Mucosa of rectum (tissue), 2 donors: ENCODE data around the gene ZBTB7C.

Experiments
- H3K27ac ChIP-seq, 2 donors: one replicate each; pipeline ENCODE4 v1.7.0; 2013; ENCODE audit warnings: inconsistent platforms in 2 of 2, low read depth in 2 of 2, low read length in 2 of 2
- H3K27me3 ChIP-seq, 2 donors: one replicate each; pipeline ENCODE4 v1.7.0; 2013; ENCODE audit warnings: low read length in 2 of 2; ENCODE audit not compliant: control insufficient read depth in 2 of 2, insufficient read depth in 2 of 2
- H3K36me3 ChIP-seq, 2 donors: one replicate each; pipeline ENCODE4 v1.7.0; 2013; ENCODE audit warnings: low read length in 2 of 2; ENCODE audit not compliant: control insufficient read depth in 2 of 2, insufficient read depth in 2 of 2
- H3K4me1 ChIP-seq, 2 donors: one replicate each; pipeline ENCODE4 v1.7.0; 2013; ENCODE audit warnings: low read length in 2 of 2, mild to moderate bottlenecking in 1 of 2; ENCODE audit not compliant: control insufficient read depth in 2 of 2, insufficient read depth in 2 of 2
- H3K4me3 ChIP-seq, 2 donors: one replicate each; pipeline ENCODE4 v1.7.0; 2013; ENCODE audit warnings: low read length in 2 of 2
- H3K9ac ChIP-seq, 2 donors: one replicate each; pipeline ENCODE4 v1.7.0; 2013; ENCODE audit warnings: low read length in 2 of 2, low read depth in 1 of 2, mild to moderate bottlenecking in 1 of 2
- H3K9me3 ChIP-seq, 2 donors: one replicate each; pipeline ENCODE4 v1.7.0; 2013; ENCODE audit warnings: low read length in 2 of 2; ENCODE audit not compliant: control insufficient read depth in 2 of 2
- donor health status: healthy.
- donor health status: Normal muscosa, but diverticular disease.

Gene ZBTB7C

DNA sequence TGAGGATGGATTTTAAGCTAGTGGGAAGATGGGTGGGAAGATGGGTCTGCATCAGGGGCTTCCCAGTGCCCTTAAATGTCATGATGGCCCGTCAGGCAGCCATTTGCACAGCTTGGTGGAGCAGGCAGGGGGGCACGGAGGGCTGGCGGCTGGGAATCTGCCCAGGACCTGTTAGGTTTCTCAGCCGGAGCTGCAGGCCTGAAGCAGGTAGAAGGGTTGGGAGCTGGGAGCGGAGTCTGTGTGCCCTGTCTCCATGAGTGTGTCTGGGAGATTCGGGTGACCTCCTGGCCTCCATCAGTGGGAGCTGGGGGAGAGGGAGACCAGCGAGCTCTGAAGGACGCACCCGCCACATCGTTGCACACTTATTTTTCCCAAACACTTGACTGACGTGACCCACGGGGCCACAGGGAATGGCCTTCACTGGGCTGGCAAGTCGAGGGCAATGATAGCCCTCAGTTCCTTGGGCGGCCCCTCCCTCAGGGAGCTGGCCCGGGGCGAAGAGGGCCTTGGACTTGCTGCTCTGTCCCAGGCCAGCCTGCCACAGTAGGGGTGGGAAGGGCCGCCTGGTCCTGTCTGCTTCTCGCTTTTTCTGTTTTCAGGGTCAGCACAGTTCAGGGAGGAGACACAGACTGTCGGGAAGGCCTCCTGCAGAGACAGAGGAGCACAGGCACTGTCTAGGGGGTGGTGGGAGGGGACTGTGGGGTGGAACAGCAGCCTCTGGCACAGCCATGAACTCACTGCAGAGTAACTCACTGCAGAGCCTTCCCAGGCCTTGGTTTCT lies 236.8 kb downstream of the ZBTB7C start:
- Histone ChIP-seq H3K4me3 (no peak overlapping the region), H3K36me3 (no peaks in the 10 kb centered on the region), H3K4me1 (peaks cover 16 to 20% of the 10 kb centered on the region in 2 donors), H3K27me3 (no peaks in the 10 kb centered on the region), H3K9ac (no peak overlapping the region), H3K27ac (no peak overlapping the region), H3K9me3 (no peaks in the 10 kb centered on the region)

DNA sequence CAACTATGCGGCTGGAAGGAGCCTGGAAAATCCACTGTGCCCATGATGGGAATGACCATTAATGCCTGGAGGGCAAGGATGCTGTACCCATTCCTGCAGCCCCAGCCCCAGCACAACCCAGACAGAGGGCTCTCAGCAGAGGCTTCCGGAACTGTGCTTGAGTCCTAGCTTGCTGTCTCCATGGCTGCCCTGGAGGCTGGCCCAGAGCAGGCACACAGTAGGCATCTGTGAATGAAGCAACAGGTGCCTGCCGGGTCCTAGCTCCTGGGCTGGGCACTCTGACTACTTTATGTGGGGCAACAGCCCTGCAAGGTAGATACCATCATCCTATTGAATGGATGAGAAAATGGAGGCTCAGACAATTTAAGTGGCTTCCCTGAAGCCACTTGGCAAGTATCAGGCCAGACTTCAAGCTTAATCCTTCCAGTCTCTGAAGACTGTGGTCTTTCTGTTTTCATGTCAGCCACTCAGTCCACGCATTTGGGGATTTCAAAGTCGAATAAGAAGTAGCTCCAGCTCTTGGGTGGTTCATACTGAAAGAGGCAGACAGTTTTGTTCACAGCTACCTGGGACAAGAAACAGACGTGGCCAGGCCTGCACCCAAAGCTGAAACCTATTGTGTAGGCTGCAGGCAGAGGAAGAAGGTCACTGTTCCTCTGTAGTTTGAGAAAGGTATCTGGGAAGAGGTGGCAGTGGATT lies 237.5 kb downstream of the ZBTB7C start:
- Histone ChIP-seq H3K4me1 (peaks cover 22 to 28% of the 10 kb centered on the region in 2 donors), H3K36me3 (no peaks in the 10 kb centered on the region), H3K9ac (no peak overlapping the region), H3K27me3 (no peaks in the 10 kb centered on the region), H3K27ac (no peak overlapping the region), H3K4me3 (no peak overlapping the region), H3K9me3 (no peaks in the 10 kb centered on the region)

DNA sequence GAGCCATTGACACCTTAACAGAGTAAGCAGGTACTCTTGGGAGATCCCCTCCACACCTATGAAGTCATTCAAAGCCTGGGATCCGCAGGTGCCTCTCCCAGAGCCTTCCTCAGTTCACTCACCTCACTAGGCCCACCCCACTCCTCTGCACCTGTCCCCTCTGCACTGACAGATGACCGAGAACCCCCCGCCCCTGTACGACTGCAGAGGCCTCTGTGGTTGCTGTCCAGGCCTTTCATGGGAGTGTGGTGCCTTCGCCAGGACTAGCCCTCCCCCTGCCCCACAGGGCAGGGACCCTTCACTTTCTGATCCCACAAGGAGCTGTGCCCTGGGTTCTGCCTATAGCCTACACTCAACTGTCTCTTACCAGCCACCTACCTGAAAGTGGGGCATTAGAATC lies 238.5 kb downstream of the ZBTB7C start:
- peaks cover 29 to 37% of the 10 kb centered on the region in 2 donors for H3K4me1 ChIP-seq
- H3K36me3 ChIP-seq: no peaks in the 10 kb centered on the region
- H3K4me3 ChIP-seq: no peak overlapping the region
- no peak overlapping the region for H3K9ac ChIP-seq
- H3K27ac ChIP-seq: no peak overlapping the region
- no peaks in the 10 kb centered on the region for H3K9me3 ChIP-seq
- no peaks in the 10 kb centered on the region for H3K27me3 ChIP-seq

DNA sequence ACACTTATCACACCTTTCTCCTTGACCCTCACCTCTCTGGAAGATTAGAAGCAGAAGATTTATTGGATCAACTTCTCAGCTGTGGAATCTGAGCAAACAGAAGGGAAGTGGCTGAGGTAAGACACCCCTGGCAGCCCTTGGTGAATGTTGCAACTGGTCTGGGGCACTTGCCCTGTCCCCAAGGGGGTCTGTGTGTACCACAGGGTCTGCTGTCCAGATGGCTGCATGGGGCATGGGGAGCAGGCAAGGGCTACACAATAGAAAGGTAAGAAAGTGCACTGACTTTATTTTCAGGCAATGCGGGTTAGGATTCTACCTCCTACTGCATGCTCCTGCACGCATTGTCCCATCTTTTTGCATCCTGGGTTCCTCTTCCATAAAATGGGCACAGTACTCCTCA lies 240.3 kb downstream of the ZBTB7C start:
- Histone ChIP-seq H3K9me3 (no peaks in the 10 kb centered on the region), H3K4me1 (peaks cover 37 to 51% of the 10 kb centered on the region in 2 donors), H3K4me3 (no peak overlapping the region), H3K27me3 (no peaks in the 10 kb centered on the region), H3K9ac (peak overlapping the region in 1 of 2 donors; percentile 2), H3K27ac (peak overlapping the region; percentile 74 to 87), H3K36me3 (no peaks in the 10 kb centered on the region)

DNA sequence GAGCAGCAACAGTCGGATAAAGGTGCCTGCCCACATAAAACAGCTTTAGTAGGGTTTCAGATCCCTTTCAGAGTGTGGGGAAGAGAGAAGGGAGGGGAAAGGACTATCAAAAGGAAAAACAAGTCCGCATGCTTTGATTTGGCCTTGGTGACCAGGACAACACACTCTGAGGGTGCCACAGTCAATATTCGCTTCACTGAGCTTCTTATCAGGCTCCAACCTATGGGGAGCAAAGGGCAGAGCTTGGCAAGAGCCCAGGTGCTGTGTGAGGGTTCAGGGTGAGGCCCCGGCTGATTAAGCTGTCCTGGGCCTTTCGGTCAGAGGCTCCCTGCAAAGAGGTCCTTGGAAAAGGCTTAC lies 241.3 kb downstream of the ZBTB7C start:
- Histone ChIP-seq H3K4me1 (peaks cover 37 to 53% of the 10 kb centered on the region in 2 donors), H3K27me3 (no peaks in the 10 kb centered on the region), H3K36me3 (no peaks in the 10 kb centered on the region), H3K9me3 (no peaks in the 10 kb centered on the region), H3K27ac (peak overlapping the region; percentile 74 to 87), H3K9ac (peak overlapping the region in 1 of 2 donors; percentile 41), H3K4me3 (peak overlapping the region in 1 of 2 donors; percentile 23)

DNA sequence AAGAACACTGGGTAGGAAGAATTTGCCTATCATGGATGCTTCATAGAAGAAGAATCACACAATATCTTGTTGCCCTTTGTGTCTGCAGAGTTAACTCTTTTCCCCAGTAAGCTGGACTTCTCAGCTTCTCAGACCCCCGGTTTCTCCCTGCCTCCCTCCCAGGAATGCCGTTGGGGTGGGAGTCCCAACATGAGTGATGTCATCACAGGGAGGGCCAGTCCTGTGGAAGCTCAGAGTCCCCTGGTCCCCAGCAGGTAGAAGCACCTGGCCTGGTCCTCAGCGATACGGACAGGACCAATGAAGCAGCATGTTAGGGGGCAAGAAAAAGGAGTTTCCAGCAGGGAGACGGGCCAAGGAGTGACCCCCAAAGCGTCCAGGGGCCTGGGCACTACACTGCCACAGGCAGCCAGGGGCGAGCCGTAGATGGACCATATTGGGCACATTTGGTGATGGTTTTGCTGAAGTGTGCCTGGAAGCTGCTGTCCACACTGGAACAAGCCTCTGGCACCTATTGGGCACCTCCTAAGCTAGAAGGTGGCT lies 242.8 kb downstream of the ZBTB7C start:
- peaks cover 45 to 61% of the 10 kb centered on the region in 2 donors for H3K4me1 ChIP-seq
- H3K9me3 ChIP-seq: no peaks in the 10 kb centered on the region
- H3K9ac ChIP-seq: peak overlapping the region in 1 of 2 donors; percentile 41
- H3K27ac ChIP-seq: peak overlapping the region; percentile 74 to 87
- H3K27me3 ChIP-seq: no peaks in the 10 kb centered on the region
- no peaks in the 10 kb centered on the region for H3K36me3 ChIP-seq
- H3K4me3 ChIP-seq: peak overlapping the region in 1 of 2 donors; percentile 0

DNA sequence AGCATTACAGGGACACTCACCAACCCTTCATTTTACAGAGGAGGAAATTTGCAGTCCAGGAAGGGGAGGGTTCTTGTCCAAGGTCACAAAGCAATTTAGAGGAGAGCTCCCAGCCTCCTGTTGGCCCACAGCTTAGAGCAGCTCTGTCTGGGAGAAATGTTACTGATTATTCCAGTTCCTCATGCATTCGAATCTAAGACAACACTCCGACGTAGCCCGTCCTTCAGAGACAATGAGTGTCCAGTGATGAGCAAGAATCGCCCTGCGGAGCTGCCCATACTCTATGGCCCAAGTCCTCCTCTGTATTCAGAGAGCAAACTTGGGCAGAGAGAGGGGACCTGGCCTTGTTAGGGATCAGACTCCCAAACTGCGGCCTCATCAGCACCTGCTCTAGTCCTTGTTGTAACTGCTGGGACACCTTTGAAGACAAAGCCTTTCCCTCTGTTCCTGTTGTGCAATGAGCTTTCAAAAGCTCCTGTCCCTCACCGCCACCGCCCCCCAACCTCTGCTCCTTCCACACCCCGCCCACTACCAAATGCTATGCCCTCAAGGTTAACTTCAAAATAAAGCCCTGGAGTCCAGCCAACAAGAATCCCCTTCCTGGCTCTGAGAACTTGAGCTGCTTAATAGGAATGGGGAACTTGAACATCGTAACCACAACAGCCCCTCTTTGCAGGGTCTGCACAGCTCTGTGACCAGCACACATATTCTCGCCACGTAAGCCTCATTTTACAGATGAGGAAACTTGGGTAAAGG lies 243.9 kb downstream of the ZBTB7C start:
- peak overlapping the region in 1 of 2 donors; percentile 47 for H3K9ac ChIP-seq
- H3K36me3 ChIP-seq: no peaks in the 10 kb centered on the region
- H3K27ac ChIP-seq: peak overlapping the region; percentile 88 to 90
- peaks cover 49 to 67% of the 10 kb centered on the region in 2 donors for H3K4me1 ChIP-seq
- no peaks in the 10 kb centered on the region for H3K27me3 ChIP-seq
- peak overlapping the region in 1 of 2 donors; percentile 31 for H3K4me3 ChIP-seq
- no peaks in the 10 kb centered on the region for H3K9me3 ChIP-seq

DNA sequence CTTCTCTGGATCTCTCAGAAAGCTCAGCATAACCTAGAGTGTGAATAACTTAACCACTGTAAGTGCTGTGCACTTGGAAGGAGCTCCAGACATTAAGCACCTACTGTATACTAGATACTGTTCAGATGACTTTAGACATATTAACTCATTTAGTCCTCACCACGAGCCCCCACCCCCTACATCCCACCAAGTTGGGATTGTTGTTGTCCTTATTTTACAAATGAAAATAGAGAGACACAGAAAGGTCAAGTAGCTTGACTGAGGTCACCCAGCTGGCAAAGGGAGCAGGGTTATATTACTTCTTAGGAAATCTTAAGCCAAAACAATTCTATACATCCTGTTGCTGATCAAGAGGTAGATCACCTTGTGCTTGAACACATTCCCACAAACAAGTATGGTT lies 244.5 kb downstream of the ZBTB7C start:
- Histone ChIP-seq H3K27me3 (no peaks in the 10 kb centered on the region), H3K4me3 (no peak overlapping the region), H3K9ac (peak overlapping the region in 1 of 2 donors; percentile 47), H3K9me3 (no peaks in the 10 kb centered on the region), H3K4me1 (peaks cover 49 to 70% of the 10 kb centered on the region in 2 donors), H3K36me3 (no peaks in the 10 kb centered on the region), H3K27ac (peak overlapping the region; percentile 88 to 90)

DNA sequence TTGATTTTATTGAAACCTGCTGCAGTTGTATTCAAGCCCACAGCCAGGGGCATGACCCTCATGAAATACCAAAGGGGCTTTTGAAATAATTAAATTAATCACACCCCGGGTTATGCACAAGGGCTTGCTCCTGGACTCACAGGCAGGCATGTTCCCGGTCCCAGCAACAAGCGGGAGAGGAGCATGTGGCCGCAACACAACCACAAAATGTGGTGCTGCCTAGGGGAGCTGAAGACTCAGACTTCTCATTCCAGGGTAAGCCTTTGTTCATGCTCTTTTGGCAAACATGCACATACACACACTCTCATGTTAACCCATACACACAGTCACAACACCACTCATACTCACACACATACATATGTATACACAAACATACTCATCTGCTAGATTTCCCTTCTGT lies 245.1 kb downstream of the ZBTB7C start:
- Histone ChIP-seq H3K9me3 (no peaks in the 10 kb centered on the region), H3K9ac (no peak overlapping the region), H3K27ac (no peak overlapping the region), H3K4me1 (peaks cover 54 to 70% of the 10 kb centered on the region in 2 donors), H3K36me3 (no peaks in the 10 kb centered on the region), H3K27me3 (no peaks in the 10 kb centered on the region), H3K4me3 (no peak overlapping the region)
